Inferior parietal cortex (tissue), 1 donor: ENCODE measurements around the gene PPFIA1.
"Not testable (repeated sequence)": the region's sequence is repeated elsewhere in the genome, so short reads cannot be mapped to it uniquely, and the experiment has no call there.

Source experiments
- DNase-seq: peaks from one replicate; pipeline ENCODE4 v3.0.0-alpha.2; 2016; ENCODE audit errors: extremely low spot score

Gene PPFIA1

GRCh38 chr11:70251659-70252321, 18.7 kb upstream of the PPFIA1 start:
- no peak for DNase-seq

GRCh38 chr11:70252844-70253243, 17.6 kb upstream of the PPFIA1 start:
- DNase-seq: no peak

DNA sequence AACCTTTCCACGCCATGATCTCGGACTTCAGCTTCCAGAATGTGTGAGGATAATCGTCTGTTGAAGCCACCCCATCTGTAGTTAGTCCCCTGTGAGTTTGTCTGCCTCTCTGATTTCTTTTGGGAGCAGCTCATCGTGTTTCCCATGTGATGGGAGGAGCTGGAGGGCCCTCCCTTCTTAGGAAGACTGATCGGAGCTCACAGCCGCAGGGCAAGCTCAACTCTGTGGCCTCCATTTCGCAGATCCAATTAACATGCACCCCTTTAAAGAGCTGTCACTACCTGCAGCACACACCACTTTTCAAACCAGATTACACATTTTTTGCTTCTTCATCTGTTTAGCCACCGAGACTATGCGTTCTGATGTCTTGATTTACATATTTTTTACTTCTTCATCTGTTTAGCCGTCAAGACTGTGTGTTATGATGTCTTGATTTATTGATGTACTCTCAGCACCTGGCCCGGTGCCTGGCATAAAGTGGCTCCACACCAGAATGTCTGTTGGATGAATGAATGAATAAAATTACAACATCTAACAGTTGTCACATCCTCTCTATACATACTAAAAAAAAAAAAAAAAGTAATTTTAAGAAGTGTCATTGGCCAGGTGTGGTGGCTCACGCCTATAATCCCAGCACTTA, 14.9 kb upstream of the PPFIA1 start:
- DNase-seq: no peak

DNA sequence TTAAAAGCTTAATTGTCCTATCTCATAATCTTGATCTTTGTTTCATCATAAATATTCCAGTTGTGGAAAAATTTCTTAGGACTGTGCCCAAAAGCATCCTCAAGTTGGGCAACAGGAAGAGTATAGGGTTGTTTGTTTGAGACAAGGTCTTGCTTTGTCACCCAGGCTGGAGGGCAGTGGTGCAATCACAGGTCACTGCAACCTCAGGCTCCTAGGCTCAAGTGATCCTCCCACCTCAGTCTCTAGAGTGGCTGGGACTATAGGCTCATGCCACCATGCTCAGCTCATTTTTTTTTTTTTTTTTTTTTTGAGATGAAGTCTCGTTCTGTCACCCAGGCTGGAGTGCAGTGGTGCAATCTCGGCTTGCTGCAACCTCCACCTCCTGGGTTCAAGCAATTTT, 11.4 kb upstream of the PPFIA1 start:
- not testable (repeated sequence) for DNase-seq

DNA sequence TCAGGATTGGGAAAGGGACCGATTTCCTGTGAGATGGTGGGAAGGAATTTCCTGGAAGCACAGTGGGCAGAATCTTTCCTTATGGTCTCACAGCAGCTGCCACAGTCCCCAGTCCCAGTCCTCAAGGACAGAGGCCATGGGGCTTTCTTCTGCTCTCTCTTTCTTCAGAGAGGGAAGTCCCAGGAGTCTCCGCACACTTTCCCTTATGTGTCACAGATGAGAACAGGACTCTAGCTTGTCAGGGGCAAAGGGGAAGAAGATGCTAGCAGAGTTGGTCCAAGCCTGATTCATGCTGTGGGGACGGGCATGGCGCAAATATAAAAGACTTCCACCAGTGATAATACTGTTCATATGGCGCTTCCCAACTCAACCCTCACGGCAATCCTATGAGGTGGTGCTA, 7.5 kb upstream of the PPFIA1 start:
- no peak for DNase-seq

DNA sequence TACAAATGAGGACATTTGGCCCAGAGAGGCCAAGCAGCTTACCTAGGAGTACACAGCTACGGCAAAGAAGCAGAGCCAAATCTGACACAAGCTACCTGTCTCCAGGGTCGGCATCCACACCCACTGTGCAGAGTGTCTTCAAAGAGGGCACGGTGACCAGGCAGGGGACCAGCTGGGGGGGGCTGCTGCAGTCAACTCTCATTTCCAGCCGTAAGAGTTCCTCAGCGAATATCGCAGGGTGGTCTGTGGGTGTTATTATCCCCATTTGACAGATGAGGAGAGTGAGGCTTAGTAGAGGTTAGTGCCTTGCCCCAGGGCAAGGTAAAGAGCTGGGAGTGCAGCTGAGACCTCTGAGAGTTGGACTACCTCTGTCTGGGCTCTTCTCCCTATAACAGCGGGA, 7.1 kb upstream of the PPFIA1 start:
- DNase-seq: no peak

DNA sequence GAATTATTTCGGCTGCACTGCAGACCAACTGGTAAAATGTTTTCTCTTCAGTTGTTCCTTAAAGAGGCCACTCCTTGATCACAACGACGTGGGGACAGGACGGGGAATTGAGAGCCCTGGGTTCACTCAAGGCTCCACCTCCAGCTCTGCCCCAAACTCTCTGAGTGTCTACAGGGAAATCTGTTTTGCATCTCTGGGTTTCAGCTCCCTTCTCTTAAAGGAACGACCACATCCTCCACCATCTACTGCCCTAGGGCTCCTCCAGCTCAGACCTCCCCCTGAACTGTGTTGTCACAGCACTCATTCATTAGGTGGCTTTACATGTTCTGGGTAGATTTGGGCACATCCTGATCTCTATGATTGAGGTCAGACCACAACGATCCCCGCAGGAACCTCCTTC, 5.1 kb upstream of the PPFIA1 start:
- DNase-seq: no peak

GRCh38 chr11:70267405-70267950, 3.0 kb upstream of the PPFIA1 start:
- no peak for DNase-seq

DNA sequence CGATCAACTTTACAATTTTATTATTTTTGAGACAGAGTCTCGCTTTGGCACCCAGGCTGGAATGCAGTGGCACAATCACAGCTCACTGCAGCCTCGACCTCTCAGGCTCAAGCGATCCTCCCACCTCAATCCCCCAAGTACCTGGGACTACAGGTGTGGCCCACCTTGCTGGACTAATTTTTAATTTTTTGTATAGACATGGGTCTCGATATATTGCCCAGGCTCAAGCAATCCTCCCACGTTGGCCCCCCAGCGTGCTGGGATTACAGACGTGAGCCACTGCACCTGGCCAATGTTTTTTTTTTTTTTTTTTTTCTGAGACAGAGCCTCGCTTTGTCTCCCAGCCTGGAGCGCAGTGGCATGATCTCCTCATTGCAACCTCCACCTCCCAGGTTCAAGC, 2.0 kb upstream of the PPFIA1 start:
- DNase-seq: no peak

DNA sequence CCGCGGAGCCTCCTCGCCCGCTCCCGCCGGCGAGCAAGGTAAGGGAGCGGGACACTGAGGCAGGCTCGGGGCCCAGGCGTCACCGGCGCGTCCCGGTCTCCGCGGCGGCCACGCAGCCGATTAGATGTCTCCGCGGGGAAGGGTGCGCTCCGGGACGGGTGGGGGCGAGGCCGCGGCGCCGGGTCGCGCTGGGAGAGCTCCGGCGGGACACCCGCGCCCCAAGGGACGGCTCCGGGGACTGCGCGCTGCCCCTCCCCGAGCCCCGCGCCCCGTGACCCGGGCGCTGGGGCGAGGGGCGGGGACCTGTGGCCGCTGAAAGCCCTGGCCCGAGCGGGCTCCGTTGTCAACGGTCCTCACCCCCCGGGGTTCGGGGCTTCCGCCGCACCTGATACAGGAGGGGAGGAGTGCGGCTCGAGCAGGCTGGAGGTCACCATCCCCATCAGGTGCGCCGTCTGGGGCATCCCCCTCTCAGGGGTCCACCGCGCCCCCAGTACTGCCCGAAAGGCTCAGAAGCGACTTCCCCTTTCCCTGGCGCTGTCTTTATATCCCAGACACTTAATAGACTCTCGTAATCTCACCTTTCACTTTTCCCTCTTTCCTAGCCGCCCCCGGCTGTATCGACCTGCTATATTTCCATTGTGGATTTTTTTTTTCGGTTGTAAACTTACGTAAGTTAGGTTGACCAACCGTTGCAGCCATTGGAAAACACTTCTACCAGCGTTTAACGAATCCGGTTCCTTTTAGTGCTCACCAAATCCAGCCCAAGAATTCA, 573 bp downstream of the PPFIA1 start:
- DNase-seq: no peak

DNA sequence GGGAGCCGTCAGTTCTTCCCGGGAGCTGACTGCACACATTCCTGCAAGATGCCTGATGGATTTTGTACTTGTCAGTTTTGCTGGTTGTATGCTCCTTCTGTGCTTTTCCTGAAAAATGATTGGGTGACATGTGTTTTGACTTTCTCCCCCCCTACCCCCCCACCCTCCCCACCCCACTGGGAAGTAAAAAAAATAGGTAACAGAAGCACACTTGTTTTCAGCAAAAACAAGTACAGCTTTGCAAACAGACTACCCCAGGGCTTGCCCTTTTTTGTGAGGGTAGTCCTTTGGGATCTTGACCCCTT, 1.1 kb downstream of the PPFIA1 start:
- no peak for DNase-seq

DNA sequence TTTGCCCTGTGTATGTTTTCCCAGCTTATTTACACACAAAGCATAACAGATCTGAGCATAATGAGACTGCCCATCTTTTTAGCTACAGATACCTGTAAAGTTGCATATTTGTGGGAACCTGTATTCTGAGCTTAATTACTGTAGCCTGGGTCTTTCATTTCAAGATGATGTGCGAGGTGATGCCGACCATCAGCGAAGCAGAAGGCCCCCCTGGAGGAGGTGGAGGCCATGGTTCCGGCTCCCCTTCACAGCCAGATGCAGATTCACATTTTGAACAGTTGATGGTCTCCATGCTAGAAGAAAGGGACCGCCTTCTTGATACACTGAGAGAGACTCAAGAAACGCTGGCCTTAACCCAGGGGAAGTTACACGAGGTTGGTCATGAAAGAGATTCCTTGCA, 1.5 kb downstream of the PPFIA1 start:
- no peak for DNase-seq

GRCh38 chr11:70278994-70279393, 8.5 kb downstream of the PPFIA1 start:
- peak; percentile 48 for DNase-seq

GRCh38 chr11:70281156-70281609, 10.7 kb downstream of the PPFIA1 start:
- no peak for DNase-seq

- no peak for DNase-seq
These were observed 11.5 kb downstream of the PPFIA1 start for GRCh38 chr11:70282012-70282411.

DNA sequence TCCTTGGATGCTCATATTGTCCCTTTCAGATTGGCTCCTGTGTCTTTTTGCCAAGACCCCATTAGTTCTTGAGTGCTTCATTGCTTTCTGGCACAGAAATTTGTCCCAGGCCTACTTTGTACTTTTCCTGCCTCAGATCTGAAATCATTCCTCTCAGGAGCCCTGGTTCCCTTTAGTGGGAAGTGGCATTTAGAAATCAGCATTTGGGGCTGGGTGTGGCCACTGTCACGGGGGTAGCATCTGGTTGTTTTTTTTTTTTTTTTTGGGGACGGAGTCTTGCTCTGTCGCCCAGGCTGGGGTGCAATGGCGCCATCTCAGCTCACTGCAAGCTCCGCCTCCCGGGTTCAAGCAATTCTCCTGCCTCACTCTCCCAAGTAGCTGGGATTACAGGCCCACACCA, 18.2 kb downstream of the PPFIA1 start:
- no peak for DNase-seq

GRCh38 chr11:70289582-70289981, 19.1 kb downstream of the PPFIA1 start:
- DNase-seq: no peak

DNA sequence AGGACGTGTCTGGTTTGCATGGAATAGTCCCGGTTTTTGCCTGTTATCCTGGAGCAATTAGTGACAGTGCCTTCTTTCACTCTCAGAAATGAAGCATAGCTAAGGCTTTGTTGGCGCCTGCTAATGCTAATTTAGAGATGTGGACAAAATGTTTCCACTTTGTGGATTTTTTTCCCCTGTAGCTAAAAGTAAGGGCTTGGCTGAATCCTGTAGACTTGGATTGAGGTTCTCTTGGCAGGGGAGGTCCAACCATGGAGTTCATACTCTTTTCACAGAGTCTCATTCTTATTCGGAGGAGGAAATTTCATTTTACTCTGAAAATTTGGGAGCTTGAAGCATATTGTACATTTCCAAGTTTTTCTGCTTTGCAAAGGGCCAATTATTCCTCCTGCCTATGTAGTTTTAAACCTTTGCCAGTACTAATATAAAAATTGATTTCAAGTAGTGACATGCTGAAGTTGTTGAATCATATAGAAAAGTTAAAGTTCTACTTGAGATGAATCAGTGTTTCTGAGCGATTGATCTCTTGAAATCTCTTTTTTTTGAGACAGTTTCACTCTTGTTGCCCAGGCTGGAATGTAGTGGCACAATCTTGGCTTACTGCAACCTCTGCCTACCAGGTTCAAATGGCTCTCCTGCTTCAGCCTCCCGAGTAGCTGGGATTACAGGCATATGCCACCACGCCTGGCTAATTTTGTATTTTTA, 20.0 kb downstream of the PPFIA1 start:
- peak; percentile 36 for DNase-seq

DNA sequence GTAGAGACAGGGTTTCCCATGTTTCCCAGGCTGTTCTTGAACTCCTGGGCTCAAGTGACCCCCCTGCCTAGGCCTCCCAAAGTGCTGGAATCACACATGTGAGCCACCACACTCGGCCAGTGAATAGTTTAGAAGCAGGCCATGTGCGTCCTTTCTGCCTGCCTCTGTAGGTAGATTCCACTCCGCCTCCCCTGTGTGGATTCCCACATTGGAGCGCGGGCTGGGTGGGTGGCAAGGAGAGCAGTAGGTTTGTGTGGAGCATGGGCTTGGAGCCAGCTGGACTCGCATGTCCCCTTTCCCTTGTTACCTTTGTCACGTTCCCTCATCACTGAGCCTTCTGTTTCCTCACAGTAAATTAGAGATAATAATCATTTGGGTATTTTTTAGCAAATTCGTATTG, 21.7 kb downstream of the PPFIA1 start:
- no peak for DNase-seq

DNA sequence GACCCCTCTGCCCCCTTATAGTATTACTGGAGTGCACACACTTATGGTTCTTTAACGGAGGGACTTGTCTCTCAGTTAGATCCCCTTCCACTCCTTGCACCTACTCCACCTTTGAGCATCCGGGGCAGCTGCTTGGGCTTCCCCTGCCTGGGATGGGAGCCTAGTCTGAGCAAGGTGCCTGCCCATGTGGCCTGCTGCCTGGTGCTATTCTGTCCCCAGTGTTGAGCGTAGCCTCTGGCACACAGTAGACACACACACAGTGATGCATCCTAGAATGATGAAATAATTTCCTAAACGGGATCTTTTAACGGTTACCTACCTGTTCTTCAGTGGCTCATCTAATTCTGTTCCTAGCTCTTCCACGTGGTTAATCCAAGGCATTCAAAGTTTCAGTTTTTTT, 22.4 kb downstream of the PPFIA1 start:
- no peak for DNase-seq

DNA sequence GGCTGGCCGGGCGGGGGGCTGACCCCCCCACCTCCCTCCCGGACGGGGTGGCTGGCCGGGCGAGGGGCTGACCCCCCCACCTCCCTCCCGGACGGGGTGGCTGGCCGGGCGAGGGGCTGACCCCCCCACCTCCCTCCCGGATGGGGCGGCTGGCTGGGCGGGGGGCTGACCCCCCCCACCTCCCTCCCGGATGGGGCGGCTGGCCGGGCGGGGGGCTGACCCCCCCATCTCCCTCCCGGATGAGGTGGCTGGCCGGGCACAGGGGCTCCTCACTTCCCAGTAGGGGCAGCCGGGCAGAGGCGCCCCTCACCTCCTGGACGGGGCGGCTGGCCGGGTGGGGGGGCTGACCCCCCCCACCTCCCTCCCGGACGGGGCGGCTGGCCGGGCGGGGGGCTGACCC, 24.7 kb downstream of the PPFIA1 start:
- DNase-seq: not testable (repeated sequence)

GRCh38 chr11:70296681-70297080, 26.2 kb downstream of the PPFIA1 start:
- no peak for DNase-seq
